ENCODE data around the gene SLU7. TPM values are rescaled to one million over a fixed set of nuclear protein-coding genes. Genes with fewer than 3 reads are reported as not detected.
A peak's percentile ranks its signal among the peaks of the same experiment; 100 is the strongest.
"Not testable (repeated sequence)": the region's sequence is repeated elsewhere in the genome, so short reads cannot be mapped to it uniquely, and the experiment has no call there.

SLU7 gene
- total RNA-seq, 1 donor from 2014 or later: 90.2 TPM

- DNase-seq (ENCODE audit: low read depth): no peak
Observed at GRCh38 chr5:160451281-160451680, 32.4 kb upstream of the SLU7 start.

- DNase-seq (ENCODE audit: low read depth): no peak
Observed at GRCh38 chr5:160450164-160450932, 31.5 kb upstream of the SLU7 start.

- DNase-seq (ENCODE audit: low read depth): no peak
Observed at GRCh38 chr5:160449458-160449857, 30.6 kb upstream of the SLU7 start.

GRCh38 chr5:160448886-160449285 lies 30.0 kb upstream of the SLU7 start:
- no peak for DNase-seq (ENCODE audit: low read depth)

DNA sequence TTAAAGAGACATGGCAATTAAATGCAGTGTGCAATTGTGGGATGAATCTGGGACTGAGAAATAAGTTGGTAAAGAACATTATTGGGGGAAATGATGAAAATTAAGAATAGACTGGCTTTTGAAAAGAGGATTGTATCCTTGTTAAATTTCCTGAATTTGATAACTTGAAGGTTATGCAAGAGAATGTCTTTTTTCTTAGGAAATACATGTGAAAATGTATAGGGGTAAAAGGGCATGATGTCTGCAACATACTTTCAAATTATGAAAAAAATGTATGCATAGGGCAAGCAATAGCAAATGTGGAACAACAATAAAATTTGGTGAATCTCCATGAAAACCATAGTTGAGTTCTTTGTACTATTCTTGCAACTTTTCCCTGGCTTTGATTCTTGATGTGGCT lies 26.9 kb upstream of the SLU7 start:
- DNase-seq (ENCODE audit: low read depth): no peak

- DNase-seq (ENCODE audit: low read depth): no peak
Observed at GRCh38 chr5:160445132-160445531, 26.3 kb upstream of the SLU7 start.

DNA sequence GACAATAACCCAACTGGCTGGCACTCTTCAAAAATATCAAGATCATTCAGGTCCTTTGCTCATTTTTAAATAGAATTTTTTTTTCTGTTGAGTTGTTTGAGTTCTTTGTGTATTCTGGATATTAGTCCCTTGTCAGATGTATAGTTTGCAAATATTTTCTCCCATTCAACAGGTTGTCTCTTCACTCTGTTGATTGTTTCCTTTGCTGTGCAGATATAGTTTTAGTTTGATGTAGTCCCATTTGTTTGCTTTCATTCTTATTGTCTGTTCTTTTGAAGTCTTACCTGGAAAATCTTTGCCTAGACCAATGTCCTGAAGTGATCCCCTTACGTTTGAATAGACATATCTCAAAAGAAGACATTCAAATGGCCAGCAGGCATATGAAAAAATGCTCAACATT lies 25.5 kb upstream of the SLU7 start:
- no peak for DNase-seq (ENCODE audit: low read depth)

- DNase-seq (ENCODE audit: low read depth): no peak
Observed at GRCh38 chr5:160442824-160443431, 24.0 kb upstream of the SLU7 start.

GRCh38 chr5:160441311-160441781 lies 22.5 kb upstream of the SLU7 start:
- DNase-seq (ENCODE audit: low read depth): no peak

DNA sequence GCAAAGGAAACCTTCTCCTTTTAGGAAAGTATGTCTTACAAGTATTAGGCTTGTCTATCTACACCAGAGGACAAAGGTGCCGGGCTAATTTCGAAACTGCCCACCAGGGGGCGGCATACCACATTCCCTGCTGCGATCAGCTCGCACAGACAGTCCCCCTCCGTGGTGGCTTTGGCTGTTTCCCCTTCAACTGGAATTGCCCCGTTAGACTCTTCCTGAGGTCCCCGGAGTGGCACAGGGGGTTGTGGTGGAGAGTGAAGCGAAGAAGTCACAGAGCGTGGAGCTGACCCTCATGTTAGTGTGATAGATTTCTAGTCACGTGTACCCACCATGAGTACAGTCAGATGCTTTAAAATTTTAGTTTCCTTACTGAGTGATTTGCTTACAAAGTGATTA lies 20.3 kb upstream of the SLU7 start:
- peak; percentile 81 for DNase-seq (ENCODE audit: low read depth)

DNA sequence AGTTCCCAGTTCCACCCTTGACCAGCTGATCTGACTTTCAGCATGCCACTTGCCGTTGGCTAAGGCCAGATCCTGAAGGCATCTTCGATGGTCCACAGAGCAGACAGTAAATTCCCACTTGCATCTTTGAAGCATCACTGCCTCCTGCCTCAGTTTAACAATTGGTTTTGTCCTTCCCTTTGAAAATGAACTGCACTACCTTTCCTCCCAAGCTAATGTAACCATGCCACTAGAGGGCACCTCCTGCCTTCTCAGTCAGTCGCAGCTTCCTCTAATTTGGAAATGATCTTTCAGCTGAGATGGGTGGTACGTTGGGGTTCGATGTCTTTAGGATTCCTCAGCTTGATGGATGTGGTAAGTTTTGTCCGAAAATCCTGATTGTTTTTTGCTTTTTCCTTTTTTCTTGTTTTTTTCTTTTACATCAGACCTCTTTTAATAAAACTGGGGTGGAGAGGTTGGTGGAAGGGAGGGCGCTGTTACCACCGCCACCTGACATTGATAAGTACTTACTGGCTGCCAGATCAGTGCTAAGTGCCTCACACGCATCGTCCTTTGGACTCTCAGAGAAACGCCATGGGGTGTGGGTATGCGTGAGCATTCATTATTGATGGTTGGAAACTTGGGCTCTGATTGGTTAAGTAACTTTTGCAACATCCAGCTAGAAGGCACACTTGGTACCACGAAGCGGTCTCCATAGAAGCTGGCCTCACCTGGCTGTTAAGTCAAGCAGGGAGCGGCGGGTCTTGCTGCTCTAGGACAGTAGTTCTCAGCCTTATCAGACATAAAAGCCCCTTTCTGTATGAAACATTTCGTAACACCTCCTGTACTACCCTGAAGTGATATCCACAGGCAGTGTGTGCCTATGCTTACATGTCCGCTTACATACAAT lies 19.7 kb upstream of the SLU7 start:
- DNase-seq (ENCODE audit: low read depth): peak; percentile 61

DNA sequence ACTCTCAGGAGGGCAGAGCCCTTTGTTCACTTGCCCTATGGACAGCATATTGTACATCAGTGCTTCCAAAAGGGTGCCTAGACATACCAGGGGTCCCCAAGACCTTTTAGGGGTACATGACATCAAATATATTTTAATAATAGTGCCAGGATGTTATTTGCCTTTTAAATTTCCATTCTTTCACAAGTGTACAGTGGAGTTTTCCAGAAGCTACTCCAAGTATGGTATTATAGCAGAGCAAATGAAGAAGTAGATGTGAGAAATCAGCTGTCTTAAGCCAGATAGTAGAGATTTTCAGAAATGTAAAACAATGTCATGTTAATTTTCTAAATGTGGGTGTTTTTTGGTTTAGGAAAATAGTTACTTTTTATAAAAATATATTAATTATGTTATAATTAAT lies 18.4 kb upstream of the SLU7 start:
- DNase-seq (ENCODE audit: low read depth): no peak

DNA sequence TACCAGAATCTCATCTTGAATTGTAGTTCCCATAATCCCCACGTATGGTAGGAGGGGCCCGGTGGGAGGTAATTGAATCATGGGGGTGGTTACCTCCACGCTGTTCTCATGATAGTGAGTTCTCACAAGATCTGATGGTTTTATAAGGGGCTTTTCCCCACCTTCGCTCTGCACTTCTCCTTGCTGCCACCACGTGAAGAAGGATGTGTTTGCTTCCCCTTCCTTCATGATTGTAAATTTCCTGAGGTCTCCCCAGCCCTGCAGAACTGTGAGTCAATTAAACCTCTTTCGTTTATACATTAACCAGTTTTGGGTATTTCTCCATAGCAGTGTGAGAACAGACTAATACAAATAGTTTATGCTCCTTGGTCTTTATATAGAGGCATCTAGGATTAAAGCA lies 17.8 kb upstream of the SLU7 start:
- not testable (repeated sequence) for DNase-seq (ENCODE audit: low read depth)

DNA sequence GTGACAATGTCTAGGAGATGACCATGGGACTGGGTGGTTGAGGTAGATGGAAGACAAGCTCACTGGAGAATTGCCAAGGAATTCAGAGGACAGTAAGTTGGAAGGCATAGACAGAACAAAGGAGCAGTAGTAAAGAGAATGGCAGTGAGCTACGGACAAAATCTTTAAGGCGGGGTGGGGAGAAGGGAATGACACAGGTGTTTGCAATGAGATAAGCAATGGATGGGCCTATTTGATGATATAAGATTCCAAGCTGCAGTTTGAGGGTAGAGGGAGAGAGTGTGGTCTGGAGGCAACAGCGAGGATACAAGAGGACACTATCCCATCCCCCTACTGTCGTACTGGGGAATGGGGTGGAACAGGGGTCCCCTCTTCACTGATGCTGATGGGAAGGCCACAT lies 17.1 kb upstream of the SLU7 start:
- no peak for DNase-seq (ENCODE audit: low read depth)

- DNase-seq (ENCODE audit: low read depth): no peak
Observed at GRCh38 chr5:160435532-160435931, 16.7 kb upstream of the SLU7 start.

- DNase-seq (ENCODE audit: low read depth): no peak
Observed at GRCh38 chr5:160434022-160434531, 15.2 kb upstream of the SLU7 start.

DNA sequence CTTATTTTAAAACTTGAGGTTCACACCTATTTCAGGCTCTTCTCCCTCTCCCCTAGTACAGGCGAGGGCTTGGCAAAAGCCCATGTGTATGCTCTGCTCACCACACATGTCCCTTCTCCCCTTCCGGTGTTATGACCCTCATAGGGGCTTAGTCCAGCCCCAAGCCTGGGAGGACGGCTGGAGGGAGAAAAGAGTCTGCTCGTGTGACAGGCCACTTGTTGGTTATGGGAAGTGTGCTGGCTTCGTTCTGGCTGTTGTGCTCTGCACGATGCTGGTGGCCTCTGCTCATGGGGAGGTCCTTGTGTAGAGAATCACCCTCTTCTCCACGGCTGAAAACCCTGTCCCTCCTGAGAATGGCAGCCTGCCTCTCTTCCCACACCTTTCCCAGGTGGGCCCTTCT lies 13.9 kb upstream of the SLU7 start:
- no peak for DNase-seq (ENCODE audit: low read depth)

DNA sequence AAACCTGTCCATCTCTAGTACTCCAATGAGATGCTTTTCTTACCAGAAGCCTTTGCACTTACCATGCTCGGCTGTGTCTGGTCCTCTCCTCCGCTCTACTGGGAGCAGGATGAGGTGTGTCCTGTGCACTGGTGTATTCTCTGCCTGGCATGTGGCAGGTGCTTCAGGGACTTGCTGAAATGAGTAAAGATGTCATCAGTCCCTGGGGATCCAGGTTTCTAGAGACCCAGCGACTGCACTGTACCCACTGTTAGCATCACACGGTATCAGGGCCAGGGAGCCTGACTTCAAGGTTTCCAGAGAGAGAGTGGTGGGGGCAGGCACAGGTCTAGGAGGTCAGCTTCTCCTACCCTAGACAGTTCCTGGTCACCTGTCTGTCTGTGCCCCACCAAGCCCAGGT lies 13.3 kb upstream of the SLU7 start:
- no peak for DNase-seq (ENCODE audit: low read depth)

GRCh38 chr5:160427607-160428006 lies 8.7 kb upstream of the SLU7 start:
- no peak for DNase-seq (ENCODE audit: low read depth)

DNA sequence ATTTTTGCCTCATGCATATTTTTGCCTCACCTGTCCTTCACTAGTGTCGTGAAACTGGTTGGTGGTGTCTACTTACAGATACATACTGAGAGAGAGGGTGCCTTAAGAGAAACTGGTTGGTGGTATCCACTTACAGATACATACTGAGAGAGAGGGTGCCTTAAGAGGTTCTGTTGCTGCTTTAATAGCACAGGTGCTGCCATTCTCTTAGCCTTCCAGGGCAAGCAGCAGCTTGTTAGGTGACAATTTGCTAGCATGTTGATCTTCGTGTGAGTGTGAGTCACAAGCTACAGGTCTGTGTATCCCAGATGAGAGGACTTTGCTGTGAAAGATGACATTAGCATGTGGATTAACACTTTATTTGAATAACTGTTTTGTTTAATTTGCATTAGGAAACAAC lies 4.2 kb upstream of the SLU7 start:
- DNase-seq (ENCODE audit: low read depth): no peak

DNA sequence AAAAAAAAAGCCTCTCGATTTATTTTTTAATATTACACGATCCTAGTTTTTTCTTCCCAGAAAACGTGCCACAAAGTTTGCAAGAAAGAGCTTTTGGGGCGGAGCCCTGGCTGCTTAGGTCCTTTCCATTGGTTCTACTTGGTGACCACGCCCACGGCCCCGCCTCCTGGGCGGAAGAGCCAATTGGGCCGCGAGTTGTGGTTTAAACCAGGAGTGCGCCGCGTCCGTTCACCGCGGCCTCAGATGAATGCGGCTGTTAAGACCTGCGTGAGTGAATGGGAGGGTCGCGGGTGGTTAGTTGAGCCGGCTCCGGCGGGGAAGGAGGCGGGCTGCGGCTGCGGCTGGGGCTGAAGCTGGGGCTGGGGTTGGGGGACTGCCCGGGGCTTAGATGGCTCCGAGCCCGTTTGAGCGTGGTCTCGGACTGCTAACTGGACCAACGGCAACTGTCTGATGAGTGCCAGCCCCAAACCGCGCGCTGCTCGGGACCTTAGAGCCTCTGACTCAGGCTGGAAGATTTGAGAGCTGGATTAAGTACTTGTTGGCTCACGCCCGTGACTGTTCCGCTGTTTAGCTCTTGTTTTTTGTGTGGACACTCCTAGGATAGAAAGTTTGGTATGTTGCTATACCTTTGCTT lies 2.9 kb upstream of the SLU7 start, which contains the start of gene PTTG1:
Gene PTTG1, plus strand, starts transcription at position 231 of the 634 bp plus-strand sequence. CDS start 458 bp downstream, outside the sequence.
- peak; percentile 98 for DNase-seq (ENCODE audit: low read depth)
